ENCODE data around the gene CAD.

- no peak for TF ChIP-seq CTCF (conservative IDR thresholded peaks at IDR 0.05 in 1 of 2, IDR thresholded peaks at IDR 0.05 in 1 of 2; ENCODE audit: extremely low read depth in 1 of 2, insufficient read depth in 1 of 2, low read depth in 1 of 2, low read length in 2 of 2)
- TF ChIP-seq EZH2 (IDR thresholded peaks at IDR 0.05; ENCODE audit: borderline replicate concordance, low read length): no peak
Observed at GRCh38 chr2:27198627-27199026, 18.5 kb upstream of the CAD start.

Data from mammary epithelial cell (primary cell).